Neural progenitor cell (in vitro differentiated cells): ENCODE measurements around the gene WDR86. TPM values are rescaled to one million over a fixed set of nuclear protein-coding genes. Genes with fewer than 3 reads are reported as not detected.

Experiments
- DNase-seq: peaks from one replicate; pipeline ENCODE4 v3.0.0-alpha.2; 2016; ENCODE audit warnings: low spot score
- H2AFZ ChIP-seq: fragments of 200-600 bp; sonication (generic); replicated peaks from 2 replicates; pipeline ENCODE4 v1.6.1; 2016; ENCODE audit warnings: antibody characterized with exemption
- H3F3A ChIP-seq: fragments of 200-600 bp; sonication (generic); 2 replicates; pipeline ENCODE4 v1.6.1; 2016; ENCODE audit warnings: antibody characterized with exemption, low read depth
- H3K27ac ChIP-seq: fragments of 200-600 bp; sonication (generic); 2 replicates; pipeline ENCODE4 v1.5.1; 2016; ENCODE audit warnings: mild to moderate bottlenecking
- H3K27me3 ChIP-seq: fragments of 200-600 bp; sonication (generic); 2 replicates; pipeline ENCODE4 v1.6.1; 2016; ENCODE audit warnings: mild to moderate bottlenecking, moderate library complexity
- H3K36me3 ChIP-seq: fragments of 200-600 bp; sonication (generic); 2 replicates; pipeline ENCODE4 v1.5.1; 2016
- H3K4me1 ChIP-seq: fragments of 200-600 bp; sonication (generic); 2 replicates; pipeline ENCODE4 v1.6.1; 2016; ENCODE audit warnings: mixed run types
- H3K4me2 ChIP-seq: fragments of 200-600 bp; sonication (generic); 2 replicates; pipeline ENCODE4 v1.6.1; 2016
- H3K4me3 ChIP-seq: fragments of 200-600 bp; sonication (generic); 2 replicates; pipeline ENCODE4 v1.5.1; 2016
- H3K79me2 ChIP-seq: fragments of 200-600 bp; sonication (generic); 2 replicates; pipeline ENCODE4 v1.6.1; 2016; ENCODE audit warnings: low read depth
- H3K9ac ChIP-seq: fragments of 200-600 bp; sonication (generic); 2 replicates; pipeline ENCODE4 v1.6.1; 2016
- H3K9me3 ChIP-seq: fragments of 200-600 bp; sonication (generic); 2 replicates; pipeline ENCODE4 v1.5.1; 2016; ENCODE audit warnings: low read depth
- H4K20me1 ChIP-seq: fragments of 200-600 bp; sonication (generic); 2 replicates; pipeline ENCODE4 v1.6.1; 2016; ENCODE audit warnings: low read depth
- H3K27ac Mint-ChIP-seq: 3 replicates; pipeline ENCODE4 v1.8.0; 2021; ENCODE audit warnings: mixed read lengths
- H3K27me3 Mint-ChIP-seq: 2 replicates; pipeline ENCODE4 v1.8.0; 2022; ENCODE audit warnings: low read depth, mild to moderate bottlenecking, inconsistent platforms, moderate library complexity, mixed read lengths; ENCODE audit not compliant: insufficient read depth
- H3K36me3 Mint-ChIP-seq: 3 replicates; pipeline ENCODE4 v1.8.0; 2021; ENCODE audit warnings: mixed read lengths
- H3K4me1 Mint-ChIP-seq: 3 replicates; pipeline ENCODE4 v1.8.0; 2021; ENCODE audit warnings: mixed read lengths
- H3K4me3 Mint-ChIP-seq: 3 replicates; pipeline ENCODE4 v1.8.0; 2021; ENCODE audit warnings: mild to moderate bottlenecking, moderate library complexity, mixed read lengths
- H3K9me3 Mint-ChIP-seq: 3 replicates; pipeline ENCODE4 v1.8.0; 2020; ENCODE audit warnings: mixed read lengths
- EZH2 ChIP-seq: fragments of 200-600 bp; sonication (generic); IDR thresholded peaks from 2 replicates; pipeline ENCODE4 v1.6.1; 2017; ENCODE audit warnings: antibody characterized with exemption, mild to moderate bottlenecking, moderate library complexity
- EZH2phosphoT487 ChIP-seq: fragments of 200-600 bp; sonication (generic); IDR thresholded peaks from 2 replicates; pipeline ENCODE4 v1.6.1; 2017; ENCODE audit warnings: antibody characterized with exemption
- total RNA-seq: library from RNA; depleted of rRNA; stranded (reverse); fragments of >200 nt; gene quantifications from 2 replicates; pipeline ENCODE4 v1.2.3, GENCODE V29; 2015; ENCODE audit warnings: low replicate concordance
- TF ChIP-seq, protein P1 (sequence below): fragments of 200-600 bp; sonication (generic); IDR thresholded peaks from 2 replicates; pipeline ENCODE4 v1.5.1; 2017; ENCODE audit warnings: antibody characterized with exemption, mild to moderate bottlenecking

The WDR86 gene
- total RNA-seq, 1 donor from 2014 or later: 15.0 TPM

DNA sequence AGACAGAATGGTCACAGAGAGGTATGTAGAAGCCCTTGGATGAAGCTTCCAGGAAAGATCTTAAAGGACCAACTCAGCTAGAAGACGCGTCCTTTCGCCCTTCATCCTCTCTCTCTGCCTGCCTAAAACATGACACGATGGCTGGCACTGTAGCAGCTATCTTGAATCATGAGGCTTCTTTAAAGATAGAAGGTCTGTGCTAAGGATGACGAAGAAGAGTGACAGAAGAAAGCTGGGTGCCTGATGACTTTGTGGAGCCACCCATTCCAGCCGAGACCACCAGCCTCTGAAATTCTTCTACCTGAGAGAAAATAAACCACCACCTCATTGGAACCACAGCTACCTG is 25.5 kb downstream of the WDR86 start:
- Mint-ChIP-seq H3K4me1 (peaks cover 9% of the 10 kb centered on the region), H3K27me3 (peaks cover 22% of the 10 kb centered on the region), H3K9me3 (no peaks in the 10 kb centered on the region), H3K4me3 (no peak overlapping the region), H3K36me3 (peaks cover 2% of the 10 kb centered on the region), H3K27ac (no peak overlapping the region)
- no peak for TF ChIP-seq EZH2
- TF ChIP-seq EZH2phosphoT487: no peak
- TF ChIP-seq, protein P1, sequence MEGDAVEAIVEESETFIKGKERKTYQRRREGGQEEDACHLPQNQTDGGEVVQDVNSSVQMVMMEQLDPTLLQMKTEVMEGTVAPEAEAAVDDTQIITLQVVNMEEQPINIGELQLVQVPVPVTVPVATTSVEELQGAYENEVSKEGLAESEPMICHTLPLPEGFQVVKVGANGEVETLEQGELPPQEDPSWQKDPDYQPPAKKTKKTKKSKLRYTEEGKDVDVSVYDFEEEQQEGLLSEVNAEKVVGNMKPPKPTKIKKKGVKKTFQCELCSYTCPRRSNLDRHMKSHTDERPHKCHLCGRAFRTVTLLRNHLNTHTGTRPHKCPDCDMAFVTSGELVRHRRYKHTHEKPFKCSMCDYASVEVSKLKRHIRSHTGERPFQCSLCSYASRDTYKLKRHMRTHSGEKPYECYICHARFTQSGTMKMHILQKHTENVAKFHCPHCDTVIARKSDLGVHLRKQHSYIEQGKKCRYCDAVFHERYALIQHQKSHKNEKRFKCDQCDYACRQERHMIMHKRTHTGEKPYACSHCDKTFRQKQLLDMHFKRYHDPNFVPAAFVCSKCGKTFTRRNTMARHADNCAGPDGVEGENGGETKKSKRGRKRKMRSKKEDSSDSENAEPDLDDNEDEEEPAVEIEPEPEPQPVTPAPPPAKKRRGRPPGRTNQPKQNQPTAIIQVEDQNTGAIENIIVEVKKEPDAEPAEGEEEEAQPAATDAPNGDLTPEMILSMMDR: no peak
- H3K4me2 ChIP-seq: no peak overlapping the region
- H2AFZ ChIP-seq: no peak overlapping the region
- H3K27me3 ChIP-seq: peaks cover 46% of the 10 kb centered on the region
- H3K27ac ChIP-seq: no peak overlapping the region
- peaks cover 16% of the 10 kb centered on the region for H3K4me1 ChIP-seq
- H3F3A ChIP-seq: peaks cover 10% of the 10 kb centered on the region
- no peaks in the 10 kb centered on the region for H3K36me3 ChIP-seq
- peaks cover 20% of the 10 kb centered on the region for H4K20me1 ChIP-seq
- no peaks in the 10 kb centered on the region for H3K9me3 ChIP-seq
- no peak overlapping the region for H3K9ac ChIP-seq
- DNase-seq: no peak
- no peaks in the 10 kb centered on the region for H3K79me2 ChIP-seq
- H3K4me3 ChIP-seq: no peak overlapping the region

DNA sequence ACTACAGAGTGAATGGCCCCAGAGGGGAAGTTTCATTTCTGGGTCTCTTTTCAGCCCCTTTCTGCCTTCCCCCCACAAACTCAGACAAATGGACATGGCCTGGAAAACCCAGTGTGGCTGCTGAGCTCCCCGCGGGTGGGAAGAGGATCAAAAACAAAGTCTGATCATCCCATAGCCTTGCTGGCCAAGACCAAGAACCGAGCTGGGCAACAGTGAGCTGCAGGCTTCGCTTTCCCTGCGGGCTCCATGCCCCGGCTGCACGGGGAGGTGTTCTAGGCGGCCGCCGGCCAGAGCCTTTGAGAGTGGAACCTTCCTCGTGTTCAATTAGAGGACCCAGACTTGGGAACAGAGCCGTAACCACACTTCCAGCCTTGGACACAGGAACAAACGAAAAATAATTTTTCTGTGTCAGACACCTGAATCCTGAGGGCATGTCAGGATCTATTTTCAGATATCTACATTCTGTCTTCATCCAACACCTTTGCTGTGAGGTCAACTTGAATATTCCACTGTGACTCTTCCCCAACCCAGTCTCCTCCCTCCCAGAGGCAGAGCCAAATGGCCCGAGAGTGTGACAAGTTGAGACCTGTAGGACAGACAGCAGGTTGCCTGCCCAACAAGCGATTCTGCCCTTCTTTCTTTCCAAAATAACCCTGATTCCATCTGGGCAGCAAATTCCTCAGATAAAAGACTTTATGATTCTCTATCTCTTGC is 26.0 kb downstream of the WDR86 start:
- Mint-ChIP-seq H3K4me3 (no peak overlapping the region), H3K27me3 (peaks cover 24% of the 10 kb centered on the region), H3K36me3 (peaks cover 2% of the 10 kb centered on the region), H3K4me1 (peaks cover 9% of the 10 kb centered on the region), H3K27ac (no peak overlapping the region), H3K9me3 (no peaks in the 10 kb centered on the region)
- TF ChIP-seq, protein P1: no peak
- no peak for TF ChIP-seq EZH2
- TF ChIP-seq EZH2phosphoT487: no peak
- peaks cover 46% of the 10 kb centered on the region for H3K27me3 ChIP-seq
- H3K27ac ChIP-seq: no peak overlapping the region
- no peaks in the 10 kb centered on the region for H3K36me3 ChIP-seq
- DNase-seq: no peak
- no peaks in the 10 kb centered on the region for H3K9me3 ChIP-seq
- peaks cover 16% of the 10 kb centered on the region for H3K4me1 ChIP-seq
- no peak overlapping the region for H3K4me3 ChIP-seq
- no peaks in the 10 kb centered on the region for H3K79me2 ChIP-seq
- peaks cover 10% of the 10 kb centered on the region for H3F3A ChIP-seq
- H2AFZ ChIP-seq: no peak overlapping the region
- H4K20me1 ChIP-seq: peaks cover 20% of the 10 kb centered on the region
- no peak overlapping the region for H3K4me2 ChIP-seq
- no peak overlapping the region for H3K9ac ChIP-seq

DNA sequence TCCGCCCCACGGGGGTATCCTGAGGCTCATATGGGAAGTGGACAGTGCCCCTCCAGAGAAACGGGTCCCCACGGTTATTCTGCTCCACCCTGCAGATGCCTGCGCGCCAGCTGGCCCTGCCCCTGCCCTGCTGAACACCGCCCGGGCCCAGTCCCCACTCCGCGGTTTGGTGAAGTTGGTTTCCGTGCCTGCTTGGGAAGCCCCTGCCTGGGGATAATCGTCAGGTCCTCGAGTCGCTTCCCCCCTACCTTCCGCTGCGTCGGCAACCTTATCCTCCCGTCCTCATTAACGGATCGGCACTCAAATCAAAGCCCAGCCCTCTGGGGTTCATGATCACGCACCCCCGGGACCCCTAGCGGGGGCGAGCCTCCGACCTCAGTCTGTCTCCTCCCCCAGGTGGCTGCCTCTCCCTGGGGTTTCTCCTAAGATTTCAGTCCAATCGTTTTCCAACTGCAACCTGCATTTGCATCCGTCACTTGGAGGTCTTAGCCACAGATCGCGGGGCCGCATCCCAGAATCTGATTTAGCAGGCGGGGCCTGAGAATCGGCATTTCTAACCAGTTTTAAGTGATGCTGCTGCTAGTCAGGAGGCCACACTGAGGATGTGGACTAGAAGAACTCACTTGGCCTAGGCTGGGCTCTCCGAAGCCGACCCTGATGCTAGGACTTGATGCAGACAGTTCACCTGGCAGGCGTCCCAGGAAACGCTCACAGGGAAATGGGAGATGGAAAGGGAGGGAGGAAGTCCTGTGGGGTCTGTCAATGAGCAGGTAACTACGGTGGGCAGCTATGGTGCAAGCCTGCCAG is 27.6 kb downstream of the WDR86 start:
- Mint-ChIP-seq H3K27me3 (peaks cover 21% of the 10 kb centered on the region), H3K9me3 (no peaks in the 10 kb centered on the region), H3K36me3 (peaks cover 4% of the 10 kb centered on the region), H3K4me3 (peak overlapping the region; percentile 69), H3K4me1 (peaks cover 9% of the 10 kb centered on the region), H3K27ac (no peak overlapping the region)
- Histone ChIP-seq H3F3A (peaks cover 10% of the 10 kb centered on the region), H3K4me2 (peak overlapping the region; percentile 83), H3K9me3 (no peaks in the 10 kb centered on the region), H3K4me3 (peak overlapping the region; percentile 47), H3K36me3 (no peaks in the 10 kb centered on the region), H3K79me2 (no peaks in the 10 kb centered on the region), H3K9ac (no peak overlapping the region), H3K27me3 (peaks cover 46% of the 10 kb centered on the region), H3K4me1 (peaks cover 16% of the 10 kb centered on the region), H4K20me1 (peaks cover 20% of the 10 kb centered on the region), H3K27ac (no peak overlapping the region), H2AFZ (peak overlapping the region; percentile 36)
- TF ChIP-seq EZH2: peak; percentile 62
- TF ChIP-seq, protein P1: no peak
- TF ChIP-seq EZH2phosphoT487: no peak
- DNase-seq: no peak
